ENCODE results near the gene EPB41. TPM values are rescaled to one million over a fixed set of nuclear protein-coding genes. Genes with fewer than 3 reads are reported as not detected.
A peak's percentile ranks its signal among the peaks of the same experiment; 100 is the strongest.
"Not testable (repeated sequence)": the region's sequence is repeated elsewhere in the genome, so short reads cannot be mapped to it uniquely, and the experiment has no call there.

EPB41 gene
- total RNA-seq, 4 donors from 2014 or later, result 28.5 to 43.9 (median 41.8) TPM

GRCh38 chr1:28871631-28872401, 42.6 kb upstream of the EPB41 start:
- H3K36me3 ChIP-seq, result no peaks in the 10 kb centered on the region
- intact Hi-C loops (cut with DNase I), result no loop called here
- no peak overlapping the region for H3K4me3 ChIP-seq
- H3K27me3 ChIP-seq, result peaks cover 0 to 50% (median 0%) of the 10 kb centered on the region in 4 donors
- no peak for DNase-seq
- TF ChIP-seq CTCF (IDR thresholded peaks at IDR 0.05) (no peak), POLR2A (IDR thresholded peaks at IDR 0.05) (no peak)
- H3K9me3 ChIP-seq, result no peaks in the 10 kb centered on the region
- no peak overlapping the region for H3K27ac ChIP-seq
- H3K4me1 ChIP-seq, result peaks cover 0 to 6% (median 0%) of the 10 kb centered on the region in 3 donors
- WGBS, 2 donors, result 90 to 91% methylated on average over 9 of the region's 12 CpGs

DNA sequence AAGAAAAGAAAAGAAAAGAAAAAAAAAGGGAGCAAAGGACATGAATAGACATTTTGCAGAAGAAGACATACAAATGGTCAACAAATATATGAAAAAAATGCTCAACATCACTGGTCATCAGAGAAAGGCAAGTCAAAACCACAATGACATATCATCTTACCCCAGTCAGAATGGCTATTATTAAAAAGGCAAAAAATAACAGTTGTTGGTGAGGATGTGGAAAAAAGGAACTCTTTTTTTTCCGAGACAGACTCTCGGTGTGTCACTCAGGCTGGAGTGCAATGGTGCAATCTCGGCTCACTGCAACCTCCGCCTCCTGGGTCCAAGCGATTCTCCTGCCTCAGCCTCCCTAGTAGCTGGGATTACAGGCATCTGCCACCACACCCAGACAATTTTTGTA, 39.2 kb upstream of the EPB41 start:
- Histone ChIP-seq H3K27me3 (peaks cover 0 to 30% (median 0%) of the 10 kb centered on the region in 4 donors), H3K4me1 (peaks cover 0 to 14% (median 0%) of the 10 kb centered on the region in 3 donors)
- H3K27ac ChIP-seq, H3K36me3 ChIP-seq, DNase-seq, H3K4me3 ChIP-seq, H3K9me3 ChIP-seq: not testable (repeated sequence)
- intact Hi-C loops (cut with DNase I), result loop anchor here (5.0 kb wide), 1 partner anchor 88 kb away; no protein-coding TSS in a partner anchor
- WGBS, 2 donors, result 74 to 88% methylated on average over 5 of the region's 5 CpGs

- Histone ChIP-seq H3K9me3 (no peaks in the 10 kb centered on the region), H3K27me3 (peaks cover 0 to 14% (median 0%) of the 10 kb centered on the region in 4 donors), H3K4me1 (peaks cover under 1 to 20% (median 6%) of the 10 kb centered on the region in 3 donors), H3K27ac (no peak overlapping the region), H3K4me3 (no peak overlapping the region), H3K36me3 (no peaks in the 10 kb centered on the region)
- TF ChIP-seq CTCF (IDR thresholded peaks at IDR 0.05), result peak; percentile 90 to 95 (median 94)
- no peak for TF ChIP-seq POLR2A (IDR thresholded peaks at IDR 0.05)
- 17 to 22% methylated on average over 18 of the region's 18 CpGs for WGBS, 2 donors
- DNase-seq, result no peak
- intact Hi-C loops (cut with DNase I), result loop anchor here (5.0 kb wide), 1 partner anchor 90 kb away; no protein-coding TSS in a partner anchor
Measured at GRCh38 chr1:28877132-28877781, 37.1 kb upstream of the EPB41 start.

- no peaks in the 10 kb centered on the region for H3K36me3 ChIP-seq
- peaks cover 3 to 26% (median 9%) of the 10 kb centered on the region in 3 donors for H3K4me1 ChIP-seq
- no peak for TF ChIP-seq POLR2A (IDR thresholded peaks at IDR 0.05)
- TF ChIP-seq CTCF (IDR thresholded peaks at IDR 0.05), result no peak
- H3K4me3 ChIP-seq, result no peak overlapping the region
- no peaks in the 10 kb centered on the region for H3K9me3 ChIP-seq
- peak overlapping the region in 2 of 4 donors; percentile 54 to 59 for H3K27ac ChIP-seq
- intact Hi-C loops (cut with DNase I), result loop anchor here (5.0 kb wide), 1 partner anchor 91 kb away; no protein-coding TSS in a partner anchor
- no peak for DNase-seq
- 46 to 62% methylated on average over 4 of the region's 4 CpGs for WGBS, 2 donors
- H3K27me3 ChIP-seq, result peaks cover 0 to 10% (median 0%) of the 10 kb centered on the region in 4 donors
Measured at GRCh38 chr1:28878796-28879195, 35.6 kb upstream of the EPB41 start.

GRCh38 chr1:28882009-28882628, 32.2 kb upstream of the EPB41 start:
- Histone ChIP-seq H3K9me3 (no peaks in the 10 kb centered on the region), H3K4me1 (peaks cover 18 to 59% (median 29%) of the 10 kb centered on the region in 3 donors), H3K27ac (peak overlapping the region; percentile 10 to 41 (median 24)), H3K27me3 (no peaks in the 10 kb centered on the region), H3K4me3 (no peak overlapping the region), H3K36me3 (no peaks in the 10 kb centered on the region)
- intact Hi-C loops (cut with DNase I), result loop anchor here (5.0 kb wide), 2 partner anchors 150 to 320 kb away; no protein-coding TSS in a partner anchor
- no peak for TF ChIP-seq POLR2A (IDR thresholded peaks at IDR 0.05)
- TF ChIP-seq CTCF (IDR thresholded peaks at IDR 0.05), result peak; percentile 83 to 97 (median 94)
- DNase-seq, result no peak
- 29 to 37% methylated on average over 12 to 13 of the region's 13 CpGs for WGBS, 2 donors

All from esophagus squamous epithelium (tissue), 5 donors.